HEK293T (cell line): ENCODE measurements around the gene FAM53C.
A peak's percentile ranks its signal among the peaks of the same experiment; 100 is the strongest.

ENCODE experiments used
- CTCF ChIA-PET: fragments of 350-600 bp; formaldehyde crosslinking; extraction: SDS; loops from one replicate; lab custom pipeline; 2021; ENCODE audit warnings: antibody characterized with exemption, inconsistent platforms; lab: Yijun Ruan, JAX
- POLR2A ChIA-PET: fragments of 350-600 bp; formaldehyde crosslinking; extraction: SDS; loops from one replicate; lab custom pipeline; 2020; ENCODE audit warnings: antibody characterized with exemption, inconsistent platforms; lab: Yijun Ruan, JAX
- DNase-seq: peaks from one replicate; pipeline ENCODE4 v3.0.0; 2012; ENCODE audit warnings: mixed read lengths; ENCODE audit errors: extremely low spot score
- ARNT ChIP-seq: fragments of 450-650 bp; IDR thresholded peaks from 2 replicates; pipeline ENCODE4 v1.6.1; 2017; ENCODE audit warnings: mild to moderate bottlenecking
- BHLHE40 ChIP-seq: fragments of 450-650 bp; IDR thresholded peaks from 2 replicates; pipeline ENCODE4 v1.6.1; 2016; ENCODE audit warnings: mild to moderate bottlenecking, moderate library complexity, borderline replicate concordance
- CTBP1 ChIP-seq: fragments of 450-650 bp; IDR thresholded peaks from 2 replicates; pipeline ENCODE4 v1.6.1; 2016; ENCODE audit warnings: borderline replicate concordance
- ELF4 ChIP-seq: fragments of 450-650 bp; IDR thresholded peaks from 2 replicates; pipeline ENCODE4 v1.6.1; 2017; ENCODE audit warnings: antibody characterized with exemption
- FOXA1 ChIP-seq: fragments of 450-650 bp; IDR thresholded peaks from 2 replicates; pipeline ENCODE4 v1.6.1; 2016; ENCODE audit warnings: mild to moderate bottlenecking
- FOXK2 ChIP-seq: fragments of 450-650 bp; IDR thresholded peaks from 2 replicates; pipeline ENCODE4 v1.6.1; 2016; ENCODE audit warnings: mild to moderate bottlenecking
- FOXM1 ChIP-seq: fragments of 450-650 bp; IDR thresholded peaks from 2 replicates; pipeline ENCODE4 v1.6.1; 2017; ENCODE audit warnings: mild to moderate bottlenecking, borderline replicate concordance
- HDGF ChIP-seq: fragments of 450-650 bp; IDR thresholded peaks from 2 replicates; pipeline ENCODE4 v1.6.1; 2017; ENCODE audit warnings: antibody characterized with exemption, borderline replicate concordance
- L3MBTL2 ChIP-seq: fragments of 450-650 bp; conservative IDR thresholded peaks from 2 replicates; pipeline ENCODE4 v1.6.1; 2016; ENCODE audit warnings: mild to moderate bottlenecking
- LEF1 ChIP-seq: fragments of 450-650 bp; IDR thresholded peaks from 2 replicates; pipeline ENCODE4 v1.6.1; 2017; ENCODE audit warnings: mild to moderate bottlenecking, borderline replicate concordance
- NFRKB ChIP-seq: fragments of 450-650 bp; IDR thresholded peaks from 2 replicates; pipeline ENCODE4 v1.6.1; 2016; ENCODE audit warnings: mild to moderate bottlenecking, moderate library complexity
- PKNOX1 ChIP-seq: fragments of 450-650 bp; IDR thresholded peaks from 2 replicates; pipeline ENCODE4 v1.6.1; 2016
- SP1 ChIP-seq: fragments of 450-650 bp; IDR thresholded peaks from 2 replicates; pipeline ENCODE4 v1.6.1; 2017
- SUZ12 ChIP-seq: fragments of 450-650 bp; IDR thresholded peaks from 2 replicates; pipeline ENCODE4 v1.6.1; 2016; ENCODE audit warnings: mild to moderate bottlenecking
- TARDBP ChIP-seq: fragments of 450-650 bp; IDR thresholded peaks from 2 replicates; pipeline ENCODE4 v1.6.1; 2016
- ZNF384 ChIP-seq: fragments of 450-650 bp; IDR thresholded peaks from 2 replicates; pipeline ENCODE4 v1.6.1; 2016

The FAM53C gene

GRCh38 chr5:138364576-138364975 lies 26.5 kb downstream of the FAM53C start:
- POLR2A ChIA-PET, result no interaction called here
- CTCF ChIA-PET, result no interaction called here
- TF ChIP-seq SP1 (no peak), HDGF (no peak), PKNOX1 (no peak), ELF4 (no peak), ZNF384 (no peak), TARDBP (no peak), L3MBTL2 (no peak), NFRKB (no peak), FOXM1 (no peak), LEF1 (no peak), FOXK2 (no peak), BHLHE40 (no peak)
- no peak for DNase-seq

- POLR2A ChIA-PET, result interaction anchor here (0.6 to 1.2 kb wide), 2 partner anchors 16 to 188 kb away, joined by 3 to 4 read pairs; partner anchors contain the start of gene KIF20A
- no peak for DNase-seq
- TF ChIP-seq SUZ12 (no peak), ARNT (no peak), PKNOX1 (peak; percentile 91), LEF1 (no peak), FOXA1 (no peak), L3MBTL2 (no peak)
- CTCF ChIA-PET, result interaction anchor here (0.8 to 1.6 kb wide), 3 partner anchors 12 to 15 kb away, joined by 3 to 8 read pairs (median 4); no protein-coding TSS in a partner anchor
These were observed 28.7 kb downstream of the FAM53C start for GRCh38 chr5:138366632-138367382.

- no peak for DNase-seq
- TF ChIP-seq ZNF384, result no peak
- ChIA-PET CTCF (interaction anchor here (7.7 kb wide), 1 partner anchor 16 kb away, joined by 55 read pairs; the partner anchor contains the start of gene KDM3B), POLR2A (interaction anchor here (1.4 to 1.9 kb wide), 2 partner anchors 16 to 31 kb away, joined by 5 to 9 read pairs; partner anchors contain the start of genes FAM53C and KDM3B)
These were observed 31.2 kb downstream of the FAM53C start for GRCh38 chr5:138369261-138369660.

GRCh38 chr5:138369706-138370105 lies 31.6 kb downstream of the FAM53C start:
- ChIA-PET CTCF (interaction anchor here (7.7 kb wide), 1 partner anchor 17 kb away, joined by 55 read pairs; the partner anchor contains the start of gene KDM3B), POLR2A (interaction anchor here (1.4 to 1.9 kb wide), 2 partner anchors 16 to 32 kb away, joined by 5 to 9 read pairs; partner anchors contain the start of genes FAM53C and KDM3B)
- DNase-seq, result no peak
- no peak for TF ChIP-seq ARNT
- TF ChIP-seq ZNF384, result no peak
- no peak for TF ChIP-seq CTBP1
- no peak for TF ChIP-seq HDGF
- TF ChIP-seq FOXM1, result no peak
- no peak for TF ChIP-seq BHLHE40
- TF ChIP-seq NFRKB, result no peak
- TF ChIP-seq TARDBP, result no peak
- TF ChIP-seq SUZ12, result no peak
- TF ChIP-seq FOXA1, result no peak
- no peak for TF ChIP-seq L3MBTL2
- TF ChIP-seq LEF1, result no peak
- TF ChIP-seq ELF4, result no peak
- TF ChIP-seq SP1, result no peak
- TF ChIP-seq FOXK2, result no peak
- no peak for TF ChIP-seq PKNOX1

- CTCF ChIA-PET, result interaction anchor here (7.7 kb wide), 1 partner anchor 17 kb away, joined by 55 read pairs; the partner anchor contains the start of gene KDM3B
- TF ChIP-seq ZNF384 (no peak), CTBP1 (no peak), SUZ12 (no peak), SP1 (no peak), ARNT (no peak), LEF1 (no peak), TARDBP (no peak), FOXA1 (no peak), NFRKB (no peak), FOXM1 (no peak), BHLHE40 (no peak), PKNOX1 (no peak), ELF4 (no peak), FOXK2 (no peak), HDGF (no peak)
- no peak for DNase-seq
- POLR2A ChIA-PET, result interaction anchor here (1.0 kb wide), 2 partner anchors 17 to 173 kb away, joined by 3 to 4 read pairs; partner anchors contain the start of genes ETF1 and KDM3B
These were observed 32.5 kb downstream of the FAM53C start for GRCh38 chr5:138370537-138370936.
